Brain microvascular endothelial cell (primary cell): Measurements from ENCODE around the gene ZNF330.

Experiments
- DNase-seq: peaks from one replicate; pipeline ENCODE4 v3.0.0-alpha.2; 2020
- H3K27ac ChIP-seq: fragments of 250-450 bp; sonication (Bioruptor Pico); 2 replicates; pipeline ENCODE4 v1.5.1; 2020; ENCODE audit warnings: mild to moderate bottlenecking, moderate library complexity
- H3K27me3 ChIP-seq: fragments of 250-450 bp; sonication (Bioruptor Pico); replicated peaks from 2 replicates; pipeline ENCODE4 v1.5.1; 2020; ENCODE audit warnings: mild to moderate bottlenecking
- H3K36me3 ChIP-seq: fragments of 250-450 bp; sonication (Bioruptor Pico); replicated peaks from 2 replicates; pipeline ENCODE4 v1.5.1; 2020; ENCODE audit warnings: mild to moderate bottlenecking
- H3K4me3 ChIP-seq: 2 replicates; pipeline ENCODE4 v1.5.1; 2011; ENCODE audit warnings: low read depth, mild to moderate bottlenecking, control low read depth, low read length, moderate library complexity
- CTCF ChIP-seq: IDR thresholded peaks from 2 replicates; pipeline ENCODE4 v1.5.1; 2011; ENCODE audit warnings: low read depth, mild to moderate bottlenecking, moderate library complexity, low read length, control low read depth, inconsistent platforms; ENCODE audit errors: missing control alignments
- in situ Hi-C: cut with HindIII; loops from 2 replicates; pipeline ENCODE4 v1.10.0; 2017; ENCODE audit warnings: low sequenced_read_pairs, low pct_ligation_motif_present

Gene ZNF330

GRCh38 chr4:141229408-141230101 lies 8.9 kb downstream of the ZNF330 start:
- in situ Hi-C loops, result no loop called here

GRCh38 chr4:141233673-141234072 lies 13.0 kb downstream of the ZNF330 start:
- in situ Hi-C loops, result no loop called here
- DNase-seq, result no peak
- Histone ChIP-seq H3K4me3 (no peak overlapping the region), H3K36me3 (peaks cover 29% of the 10 kb centered on the region), H3K27ac (no peak overlapping the region), H3K27me3 (no peaks in the 10 kb centered on the region)
- TF ChIP-seq CTCF, result no peak

More at GRCh38 chr4:141229408-141230101, 8.9 kb downstream of the ZNF330 start:
- DNase-seq, result no peak
- Histone ChIP-seq H3K4me3 (no peak overlapping the region), H3K36me3 (peaks cover 37% of the 10 kb centered on the region), H3K27me3 (no peaks in the 10 kb centered on the region), H3K27ac (no peak overlapping the region)
- no peak for TF ChIP-seq CTCF

DNA sequence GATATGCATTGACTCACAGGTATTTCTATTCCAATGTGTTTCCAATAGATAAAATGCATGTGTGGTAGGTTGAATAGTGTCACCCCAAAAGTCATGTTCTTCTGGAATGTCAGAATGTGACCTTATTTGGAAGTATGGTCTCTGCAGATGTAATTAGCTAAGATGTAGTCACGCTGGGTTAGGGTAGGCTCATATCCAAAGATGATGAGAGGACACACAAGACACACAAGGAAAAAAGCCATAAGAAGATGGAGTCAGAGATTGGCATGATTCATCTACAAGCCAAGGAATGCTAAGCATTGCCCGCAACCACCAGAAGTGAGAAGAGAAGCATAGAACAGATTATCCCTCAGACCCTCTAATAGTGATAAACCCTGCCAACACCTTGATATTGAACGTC lies 17.5 kb downstream of the ZNF330 start:
- no peak for DNase-seq

GRCh38 chr4:141240259-141240658 lies 19.6 kb downstream of the ZNF330 start:
- H3K36me3 ChIP-seq, result no peaks in the 10 kb centered on the region
- no peaks in the 10 kb centered on the region for H3K27me3 ChIP-seq
- no peak overlapping the region for H3K4me3 ChIP-seq
- in situ Hi-C loops, result no loop called here
- DNase-seq, result no peak
- TF ChIP-seq CTCF, result no peak
- no peak overlapping the region for H3K27ac ChIP-seq

More for the DNA sequence above, 17.5 kb downstream of the ZNF330 start:
- no peaks in the 10 kb centered on the region for H3K27me3 ChIP-seq
- H3K27ac ChIP-seq, result no peak overlapping the region
- H3K4me3 ChIP-seq, result no peak overlapping the region
- peaks cover 9% of the 10 kb centered on the region for H3K36me3 ChIP-seq
- in situ Hi-C loops, result no loop called here
- TF ChIP-seq CTCF, result no peak

- Histone ChIP-seq H3K4me3 (no peak overlapping the region), H3K36me3 (no peaks in the 10 kb centered on the region), H3K27me3 (no peaks in the 10 kb centered on the region), H3K27ac (no peak overlapping the region)
- no peak for DNase-seq
- no peak for TF ChIP-seq CTCF
- in situ Hi-C loops, result no loop called here
Observed at GRCh38 chr4:141240671-141241070, 20.0 kb downstream of the ZNF330 start.

- TF ChIP-seq CTCF, result no peak
- no peak overlapping the region for H3K4me3 ChIP-seq
- no peaks in the 10 kb centered on the region for H3K27me3 ChIP-seq
- in situ Hi-C loops, result no loop called here
- no peak overlapping the region for H3K27ac ChIP-seq
- no peak for DNase-seq
- H3K36me3 ChIP-seq, result no peaks in the 10 kb centered on the region
Observed at GRCh38 chr4:141241986-141242385, 21.3 kb downstream of the ZNF330 start.
